Stimulated activated CD4-positive, alpha-beta T cell treated with anti-CD3 and anti-CD28 coated beads, Interleukin-4, amount 100 ng/mL, for 4 hours (primary cell): ENCODE results near the gene EYS.

ENCODE experiments used
- DNase-seq, 2 experiments: peaks; one replicate each; pipeline ENCODE4 v3.0.0-alpha.2; 2020

Gene EYS

GRCh38 chr6:64696053-64696452, 1011.0 kb downstream of the EYS start:
- DNase-seq = no peak

GRCh38 chr6:64694356-64694755, 1012.7 kb downstream of the EYS start:
- DNase-seq = no peak

DNA sequence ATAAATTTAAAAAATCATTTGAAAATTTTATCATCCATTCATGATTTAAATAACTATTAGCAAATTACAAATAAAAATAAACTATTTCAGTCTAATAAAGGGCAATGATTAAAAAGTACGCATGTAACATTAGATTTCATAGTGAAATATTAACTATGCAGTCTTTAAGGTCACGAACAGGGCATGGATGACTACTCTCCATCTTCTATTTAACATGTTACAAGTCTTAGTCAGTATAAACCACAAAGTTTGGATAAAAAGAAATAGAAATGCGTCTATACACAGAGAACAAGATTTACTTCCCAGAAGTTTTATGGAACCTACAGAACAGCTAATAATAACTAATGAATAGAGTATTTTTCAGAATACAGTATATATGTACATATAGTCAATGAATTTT, 1016.0 kb downstream of the EYS start:
- no peak for DNase-seq

DNA sequence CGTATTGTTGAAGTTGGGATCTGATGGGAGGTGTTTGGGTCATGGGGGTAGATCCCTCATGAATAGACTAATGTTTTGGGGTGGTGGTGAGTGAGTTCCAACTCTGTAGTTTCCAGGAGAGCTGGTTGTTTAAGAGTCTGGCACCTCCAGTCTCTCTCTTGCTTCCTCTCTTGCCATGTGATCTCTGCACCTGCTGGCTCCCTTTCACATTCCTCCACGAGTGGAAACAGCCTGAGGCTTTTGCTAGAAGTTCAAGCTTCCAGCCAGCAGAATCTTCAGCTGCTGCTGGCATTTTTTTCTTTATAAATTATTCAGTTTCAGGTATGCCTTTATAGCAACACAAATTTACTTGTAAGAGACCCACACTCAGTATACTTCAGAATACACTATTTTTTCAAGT, 1021.6 kb downstream of the EYS start:
- DNase-seq = no peak

DNA sequence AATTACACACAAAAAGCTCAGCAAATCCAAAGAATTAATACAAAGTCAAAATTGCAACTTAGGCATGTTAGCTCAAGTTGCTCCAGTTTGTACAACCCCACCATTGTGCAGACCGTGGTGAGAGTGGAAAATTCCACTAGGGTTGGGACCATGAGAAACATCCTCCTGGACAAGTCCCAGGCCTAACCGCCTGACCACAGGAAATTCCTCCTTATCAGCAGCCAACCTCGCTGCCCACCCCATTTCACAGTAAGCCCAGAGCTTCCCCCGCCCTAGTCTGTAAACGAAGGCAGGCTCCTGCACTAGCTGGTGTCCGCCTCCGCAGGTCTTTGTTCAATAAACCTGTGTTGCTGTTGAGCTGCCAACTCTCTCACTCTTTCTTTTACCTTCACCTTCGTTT, 1023.3 kb downstream of the EYS start:
- no peak for DNase-seq

GRCh38 chr6:64681416-64682160, 1025.4 kb downstream of the EYS start:
- DNase-seq = no peak

- DNase-seq = no peak
Observed at GRCh38 chr6:64680446-64680845, 1026.6 kb downstream of the EYS start.

DNA sequence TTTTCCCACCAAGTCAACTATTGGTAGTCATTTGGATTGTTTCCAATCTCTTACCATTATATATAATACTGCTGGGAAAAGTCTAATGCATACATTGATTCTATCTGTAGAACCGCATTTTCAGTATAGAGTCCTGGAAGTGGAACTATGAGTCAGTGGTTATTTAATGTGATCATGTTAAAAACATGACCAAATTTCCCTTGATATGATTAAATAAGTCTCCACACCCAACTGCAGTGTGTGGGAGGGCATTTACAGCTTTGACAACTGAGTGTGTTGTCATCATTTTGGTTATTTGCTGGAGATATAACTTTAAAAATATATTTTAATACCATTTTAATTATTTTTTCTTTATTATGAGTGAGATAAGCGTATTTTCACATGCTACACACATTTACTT, 1027.6 kb downstream of the EYS start:
- DNase-seq = no peak

DNA sequence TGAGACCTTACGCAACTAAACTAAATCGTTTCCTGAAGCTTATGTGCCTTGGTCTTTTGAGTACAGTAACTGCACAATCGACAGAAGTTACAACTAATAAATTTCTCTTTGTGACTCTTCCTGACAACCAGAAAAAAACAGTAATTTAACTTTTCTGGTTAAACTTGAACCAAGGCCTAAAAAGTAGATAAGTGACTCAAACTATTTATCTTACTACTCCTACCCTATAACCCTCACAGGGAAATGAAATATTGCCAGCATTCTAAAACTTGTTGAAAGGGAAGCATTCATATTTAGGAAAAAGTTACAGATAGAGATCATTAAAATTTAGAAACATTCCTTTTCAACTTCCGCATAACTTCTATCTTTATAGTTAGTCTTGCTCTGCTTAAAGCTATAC, 1034.4 kb downstream of the EYS start:
- no peak for DNase-seq

DNA sequence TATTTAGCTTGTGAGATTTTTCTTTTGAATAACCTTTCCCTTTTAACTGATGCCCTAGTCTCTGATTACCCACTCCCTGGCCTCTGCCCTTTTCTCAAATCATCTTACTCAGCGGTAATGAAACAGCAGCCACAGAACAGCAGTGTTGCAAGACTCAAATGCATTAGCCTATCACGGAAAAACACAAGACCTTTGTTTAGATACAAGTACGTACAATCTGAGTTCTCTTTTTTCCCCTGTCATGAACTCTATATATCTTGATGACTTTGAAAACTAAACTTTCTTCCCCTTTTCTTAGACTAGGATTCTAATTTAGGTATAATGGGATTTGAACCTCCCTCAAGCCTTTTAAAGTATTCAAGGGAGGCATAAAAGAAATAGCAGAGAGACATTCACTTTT, 1034.9 kb downstream of the EYS start:
- no peak for DNase-seq

GRCh38 chr6:64665137-64665536, 1041.9 kb downstream of the EYS start:
- no peak for DNase-seq

DNA sequence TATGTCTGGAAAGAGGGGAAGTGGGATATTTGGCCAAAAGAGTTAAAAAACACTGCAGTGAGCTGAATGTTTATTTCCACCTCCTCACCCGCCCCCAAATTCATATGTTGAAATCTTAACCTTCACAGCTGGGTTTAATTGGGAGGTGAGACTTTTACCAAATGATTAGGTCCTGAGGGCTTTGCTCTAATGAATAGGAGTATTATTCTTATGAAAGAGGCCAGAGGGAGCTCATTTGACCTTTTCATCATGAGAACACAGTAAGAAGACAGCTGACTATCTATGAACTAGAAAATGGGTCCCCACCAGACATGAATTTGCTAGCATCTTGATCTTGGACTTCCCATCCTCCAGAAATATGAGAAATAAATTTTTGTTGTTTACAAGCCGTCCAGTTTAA, 1042.5 kb downstream of the EYS start:
- DNase-seq = no peak

DNA sequence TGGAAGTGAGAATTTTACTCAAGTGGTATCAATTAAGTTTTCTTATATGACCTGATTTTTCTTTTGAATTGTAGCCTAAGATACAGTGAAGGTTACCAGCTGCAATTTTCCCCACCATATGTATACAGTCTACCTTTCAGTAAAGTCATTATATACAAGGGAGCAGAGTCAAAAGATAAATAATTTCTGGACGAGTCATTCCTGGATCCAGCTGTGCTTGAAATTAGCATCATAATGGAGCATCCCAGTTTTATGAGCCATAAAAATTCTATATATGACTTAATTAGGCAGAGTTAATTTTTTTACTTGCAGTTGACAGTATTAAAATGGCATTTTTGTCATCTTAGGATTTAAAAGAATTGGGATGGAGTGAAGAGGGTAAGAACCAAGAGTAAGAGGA, 1063.0 kb downstream of the EYS start:
- no peak for DNase-seq

DNA sequence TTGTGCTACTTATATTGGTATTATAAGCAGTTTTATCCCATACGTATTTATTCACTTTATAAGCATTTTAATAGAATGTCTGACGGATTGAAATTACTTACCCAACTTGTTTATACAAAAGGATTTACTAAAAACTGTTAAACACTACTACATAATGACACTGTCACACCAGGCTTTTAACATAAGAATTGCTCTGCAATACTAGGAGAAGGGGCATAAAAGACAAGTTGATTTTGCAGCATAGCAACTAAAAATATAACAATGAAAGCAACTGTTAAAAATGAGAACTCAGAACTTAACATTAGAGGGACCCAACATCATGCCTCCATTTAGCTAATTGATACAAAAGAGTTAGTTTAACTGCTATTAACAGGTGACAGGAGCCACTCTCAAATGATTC, 1076.1 kb downstream of the EYS start:
- no peak for DNase-seq

GRCh38 chr6:64622944-64623343, 1084.1 kb downstream of the EYS start:
- DNase-seq = no peak

DNA sequence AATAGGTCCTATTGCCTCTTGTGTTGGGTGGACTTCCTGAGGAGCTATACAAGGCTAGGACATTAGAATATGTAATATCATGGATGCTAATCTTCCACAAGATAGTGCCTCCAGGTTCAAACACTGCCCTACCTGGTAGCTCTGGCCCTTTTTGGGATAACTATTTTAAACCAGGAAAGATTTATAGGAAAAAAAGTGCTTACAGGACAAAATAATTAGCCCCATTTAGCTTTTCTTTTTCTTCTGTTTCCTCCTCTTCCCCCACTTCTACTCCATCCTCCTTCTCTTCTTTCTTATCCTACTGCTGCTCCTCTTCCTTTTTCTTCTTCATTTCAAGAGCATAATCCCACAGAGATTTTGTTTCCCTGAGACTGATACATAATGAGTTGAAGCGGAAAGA, 1104.0 kb downstream of the EYS start:
- no peak for DNase-seq

GRCh38 chr6:64591676-64592036, 1115.4 kb downstream of the EYS start:
- no peak for DNase-seq

- DNase-seq = no peak
Observed at GRCh38 chr6:64590965-64591675, 1115.9 kb downstream of the EYS start.

GRCh38 chr6:64589961-64590360, 1117.1 kb downstream of the EYS start:
- DNase-seq = no peak

- no peak for DNase-seq
Observed at GRCh38 chr6:64580346-64580745, 1126.7 kb downstream of the EYS start.

DNA sequence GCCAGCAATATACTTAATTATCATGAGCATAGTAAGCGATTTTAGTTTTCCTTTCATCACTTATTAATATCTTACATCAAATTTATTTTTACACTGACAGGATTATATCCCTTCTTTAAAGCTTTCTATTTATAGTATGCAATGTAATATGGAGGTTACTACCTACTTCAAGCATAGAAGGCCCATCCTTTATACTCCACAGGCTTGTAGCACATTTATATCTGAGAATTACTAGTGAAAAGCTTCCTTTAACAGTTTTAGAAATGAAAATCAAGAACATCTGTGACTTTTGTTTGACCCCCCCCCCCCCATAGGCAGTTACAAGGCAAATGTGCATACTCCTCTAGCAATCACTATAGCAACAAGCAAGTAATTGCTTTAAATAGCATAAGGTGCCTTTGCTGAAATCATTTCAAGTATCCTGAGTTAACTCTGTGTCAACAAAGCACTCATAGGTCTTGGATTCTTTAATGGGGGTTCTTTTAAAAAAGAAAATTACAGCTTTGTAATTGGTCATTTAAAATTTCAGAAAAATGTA, 1153.7 kb downstream of the EYS start:
- no peak for DNase-seq

DNA sequence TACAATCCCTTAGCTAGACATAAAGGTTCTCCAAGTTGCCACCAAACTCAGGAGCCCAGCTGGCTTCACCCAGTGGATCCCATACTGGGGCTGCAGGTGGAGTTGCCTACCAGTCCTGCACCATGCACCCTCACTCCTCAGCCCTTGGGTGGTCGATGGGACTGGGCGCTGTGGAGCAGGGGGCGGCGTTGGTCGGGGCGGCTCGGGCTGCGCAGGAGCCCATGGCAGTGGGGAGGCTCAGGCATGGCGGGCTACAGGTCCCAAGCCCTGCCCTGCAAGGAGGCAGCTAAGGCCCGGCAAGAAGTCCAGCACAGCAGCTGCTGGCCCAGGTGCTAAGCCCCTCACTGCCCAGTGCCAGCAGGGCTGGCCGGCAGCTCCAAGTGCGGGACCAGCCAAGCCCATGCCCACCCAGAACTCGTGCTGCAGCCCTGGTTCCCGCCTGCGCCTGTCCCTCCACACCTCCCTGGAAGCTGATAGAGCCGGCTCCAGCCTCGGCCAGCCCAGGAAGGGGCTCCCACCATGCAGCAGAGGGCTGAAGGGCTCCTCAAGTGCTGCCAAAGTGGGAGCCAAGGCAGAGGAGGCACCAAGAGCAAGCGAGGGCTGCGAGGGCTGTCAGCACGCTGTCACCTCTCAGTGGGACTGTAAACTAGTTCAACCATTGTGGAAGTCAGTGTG, 1159.3 kb downstream of the EYS start:
- DNase-seq = no peak

DNA sequence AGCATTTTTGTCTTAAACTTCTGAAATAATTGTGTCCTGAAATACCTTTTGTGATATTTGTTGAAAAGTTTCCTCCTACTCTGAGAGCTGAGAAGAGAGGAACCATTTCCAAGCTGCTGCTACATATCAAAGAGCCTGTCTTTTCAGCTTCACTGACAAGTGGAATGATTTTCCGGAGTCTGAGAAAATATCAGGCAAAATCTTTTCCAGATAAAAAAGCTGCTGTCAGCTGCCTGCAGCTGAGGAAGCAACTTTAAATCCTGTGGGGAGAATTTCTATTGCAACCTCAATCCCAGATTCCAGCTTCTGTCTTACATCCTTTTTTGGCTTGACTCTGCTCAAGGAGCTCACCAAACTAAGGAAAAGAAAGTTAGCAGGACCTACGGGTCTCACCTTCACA, 1167.1 kb downstream of the EYS start:
- DNase-seq = no peak

DNA sequence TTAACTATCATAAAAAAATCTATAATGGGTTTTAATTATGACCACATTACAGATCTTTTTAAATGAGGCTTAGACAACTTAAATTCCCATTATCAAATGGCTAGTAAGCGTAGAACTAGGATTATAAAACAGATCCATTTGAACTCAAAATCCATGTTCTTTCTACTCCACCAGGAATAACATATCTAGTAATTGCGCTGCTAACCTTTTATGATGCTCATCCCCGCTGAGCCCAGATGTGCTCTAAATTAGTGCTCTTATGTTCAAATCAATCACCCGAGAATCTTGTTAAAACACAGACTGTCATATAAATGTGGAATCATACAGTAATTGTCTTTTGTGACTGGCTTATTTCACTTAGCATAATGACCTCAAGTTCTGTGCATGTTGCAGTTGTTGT, 1168.3 kb downstream of the EYS start:
- DNase-seq = no peak
